Prostate gland (tissue), 2 donors: ENCODE results near the gene CCDC61.

ENCODE experiments used
- POLR2A ChIP-seq: fragments of 450-650 bp; IDR thresholded peaks from one replicate; pipeline ENCODE4 v1.6.1; 2016; ENCODE audit warnings: antibody characterized with exemption, mild to moderate bottlenecking
- TF ChIP-seq, protein P1 (sequence below), 4 experiments: fragments of 200-600 bp in 2 of 4; fragments of 450-650 bp in 2 of 4; sonication (generic) in 2 of 4; IDR thresholded peaks; 1 replicate in 3 of 4; 2 replicates in 1 of 4; pipeline ENCODE4 v1.5.1; 2016 to 2019; ENCODE audit warnings: antibody characterized with exemption in 4 of 4, mild to moderate bottlenecking in 2 of 4, moderate library complexity in 2 of 4

DNA sequence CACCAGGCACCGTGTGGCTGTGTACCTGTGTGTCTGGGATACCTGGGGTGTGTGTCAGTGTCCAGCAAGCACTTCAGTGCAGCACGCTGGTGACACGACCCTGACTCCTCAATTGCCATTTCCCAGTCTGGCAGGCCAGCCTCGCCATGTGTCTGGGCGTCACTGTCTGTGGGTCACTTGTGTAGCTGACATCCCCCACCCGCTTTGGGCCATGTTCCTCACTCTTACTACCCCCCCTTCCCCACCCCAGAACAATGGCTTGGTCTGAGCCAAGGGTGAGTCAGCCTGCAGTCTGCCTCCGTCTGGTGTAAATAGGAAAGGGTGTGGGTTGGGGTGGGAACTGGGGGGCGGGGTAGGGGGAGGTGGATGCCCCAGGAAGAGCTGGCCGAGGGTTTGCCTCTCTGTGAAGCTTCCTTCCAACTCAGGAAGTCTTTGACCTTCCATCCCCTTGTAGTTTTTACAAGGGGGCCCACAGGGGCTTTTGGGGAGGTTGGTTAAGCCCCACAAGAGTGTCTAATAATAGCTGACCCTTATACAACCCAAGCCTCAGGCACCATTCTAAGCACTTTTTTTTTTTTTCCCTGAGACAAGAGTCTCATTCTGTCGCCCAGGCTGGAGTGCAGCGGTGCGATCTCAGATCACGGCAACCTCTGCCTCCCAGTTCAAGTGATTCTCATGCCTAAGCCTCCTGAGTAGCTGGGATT, 39.2 kb upstream of the CCDC61 start:
- TF ChIP-seq, protein P1, sequence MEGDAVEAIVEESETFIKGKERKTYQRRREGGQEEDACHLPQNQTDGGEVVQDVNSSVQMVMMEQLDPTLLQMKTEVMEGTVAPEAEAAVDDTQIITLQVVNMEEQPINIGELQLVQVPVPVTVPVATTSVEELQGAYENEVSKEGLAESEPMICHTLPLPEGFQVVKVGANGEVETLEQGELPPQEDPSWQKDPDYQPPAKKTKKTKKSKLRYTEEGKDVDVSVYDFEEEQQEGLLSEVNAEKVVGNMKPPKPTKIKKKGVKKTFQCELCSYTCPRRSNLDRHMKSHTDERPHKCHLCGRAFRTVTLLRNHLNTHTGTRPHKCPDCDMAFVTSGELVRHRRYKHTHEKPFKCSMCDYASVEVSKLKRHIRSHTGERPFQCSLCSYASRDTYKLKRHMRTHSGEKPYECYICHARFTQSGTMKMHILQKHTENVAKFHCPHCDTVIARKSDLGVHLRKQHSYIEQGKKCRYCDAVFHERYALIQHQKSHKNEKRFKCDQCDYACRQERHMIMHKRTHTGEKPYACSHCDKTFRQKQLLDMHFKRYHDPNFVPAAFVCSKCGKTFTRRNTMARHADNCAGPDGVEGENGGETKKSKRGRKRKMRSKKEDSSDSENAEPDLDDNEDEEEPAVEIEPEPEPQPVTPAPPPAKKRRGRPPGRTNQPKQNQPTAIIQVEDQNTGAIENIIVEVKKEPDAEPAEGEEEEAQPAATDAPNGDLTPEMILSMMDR (IDR thresholded peaks at IDR 0.05): no peak
- no peak for TF ChIP-seq POLR2A
